GM12878 (cell line): Measurements from ENCODE around the gene DUOXA1. TPM values are rescaled to one million over a fixed set of nuclear protein-coding genes. Genes with fewer than 3 reads are reported as not detected.

Experiments
- CREB1 ChIP-seq: IDR thresholded peaks from 2 replicates; pipeline ENCODE4 v1.6.1; 2012; ENCODE audit warnings: low read depth, mild to moderate bottlenecking, inconsistent platforms
- ESRRA ChIP-seq: IDR thresholded peaks from 2 replicates; pipeline ENCODE4 v1.6.1; 2012; ENCODE audit warnings: mild to moderate bottlenecking, low read length, improper control_type of control experiment
- MEF2A ChIP-seq: IDR thresholded peaks from 2 replicates; pipeline ENCODE4 v1.6.1; 2011; ENCODE audit warnings: low read depth, mild to moderate bottlenecking, low read length, moderate library complexity; ENCODE audit not compliant: insufficient read depth
- NFYB ChIP-seq: IDR thresholded peaks from 2 replicates; pipeline ENCODE4 v1.6.1; 2011; ENCODE audit warnings: low read depth, mild to moderate bottlenecking, low read length, improper control_type of control experiment, moderate library complexity; ENCODE audit not compliant: insufficient read depth
- NRF1 ChIP-seq: conservative IDR thresholded peaks from 2 replicates; pipeline ENCODE4 v1.6.1; 2011; ENCODE audit warnings: mild to moderate bottlenecking, low read depth, low read length, improper control_type of control experiment
- RFX5 ChIP-seq: IDR thresholded peaks from 2 replicates; pipeline ENCODE4 v1.6.1; 2011; ENCODE audit warnings: low read depth, low read length, improper control_type of control experiment
- RUNX3 ChIP-seq: IDR thresholded peaks from 2 replicates; pipeline ENCODE4 v1.6.1; 2012; ENCODE audit warnings: low read length, inconsistent platforms
- SP1 ChIP-seq: IDR thresholded peaks from one replicate; pipeline ENCODE4 v1.6.1; 2011; ENCODE audit warnings: low read depth, low read length
- SPI1 ChIP-seq: IDR thresholded peaks from 2 replicates; pipeline ENCODE4 v1.6.1; 2011; ENCODE audit warnings: low read depth, mild to moderate bottlenecking, low read length, moderate library complexity, borderline replicate concordance; ENCODE audit not compliant: insufficient read depth
- TAF1 ChIP-seq: IDR thresholded peaks from 2 replicates; pipeline ENCODE4 v1.6.1; 2011; ENCODE audit warnings: mild to moderate bottlenecking, low read depth, low read length, borderline replicate concordance
- ZBED1 ChIP-seq: IDR thresholded peaks from 2 replicates; pipeline ENCODE4 v1.6.1; 2016; ENCODE audit warnings: borderline replicate concordance
- ZNF207 ChIP-seq: fragments of 450-650 bp; IDR thresholded peaks from 2 replicates; pipeline ENCODE4 v1.6.1; 2014; ENCODE audit warnings: antibody characterized with exemption, mild to moderate bottlenecking, borderline replicate concordance
- polyA plus RNA-seq, 11 experiments: library from polyadenylated mRNA; depleted of rRNA in 4 of 11; unstranded in 6 of 11; stranded (reverse) in 5 of 11; fragments of >200 nt; fragmentation: Nextera tagmentation in 4 of 11; fragmentation: Illumina TruSeq in 1 of 11; extraction: Ambion mirVana in 4 of 11; extraction: Trizol in 1 of 11; gene quantifications; 1 replicate in 1 of 11; 2 replicates in 10 of 11; pipeline versions ENCODE4 v1.2.1 to v1.2.3, GENCODE V29; 2011 to 2016; ENCODE audit warnings: inconsistent platforms in 2 of 11, missing spikeins in 2 of 11, low read depth in 1 of 11
- total RNA-seq, 4 experiments: library from RNA; depleted of rRNA in 3 of 4; stranded (reverse); fragments of >200 nt in 3 of 4; fragmentation: Illumina TruSeq in 1 of 4; extraction: Trizol in 1 of 4; gene quantifications; 2 replicates each; pipeline versions ENCODE4 v1.2.1 to v1.2.3, GENCODE V29; 2013 to 2021
- TF ChIP-seq, protein P1 (sequence below): IDR thresholded peaks from 2 replicates; pipeline ENCODE4 v1.6.1; 2012; ENCODE audit warnings: low read depth, low read length, improper control_type of control experiment
- TF ChIP-seq, protein P2 (sequence below): IDR thresholded peaks from 2 replicates; pipeline ENCODE4 v1.6.1; 2011; ENCODE audit warnings: borderline replicate concordance, low read depth, mild to moderate bottlenecking, moderate library complexity, mixed read lengths, low read length; ENCODE audit not compliant: insufficient read depth; ENCODE audit errors: extremely low read length
- TF ChIP-seq, protein P3 (sequence below): fragments of 450-650 bp; IDR thresholded peaks from 2 replicates; pipeline ENCODE4 v1.6.1; 2017; ENCODE audit warnings: mild to moderate bottlenecking, moderate library complexity
- TF ChIP-seq, protein P4 (sequence below): fragments of 450-650 bp; IDR thresholded peaks from 2 replicates; pipeline ENCODE4 v1.6.1; 2014; ENCODE audit warnings: mild to moderate bottlenecking
- TF ChIP-seq, protein P5 (sequence below): IDR thresholded peaks from 2 replicates; pipeline ENCODE4 v1.6.1; 2011; ENCODE audit warnings: low read depth, low read length, improper control_type of control experiment, borderline replicate concordance
- TF ChIP-seq, protein P6 (sequence below): IDR thresholded peaks from 2 replicates; pipeline ENCODE4 v1.6.1; 2012; ENCODE audit warnings: low read depth, low read length, improper control_type of control experiment
- TF ChIP-seq, protein P7 (sequence below): fragments of 150-350 bp; IDR thresholded peaks from 2 replicates; pipeline ENCODE4 v1.6.1; 2014; ENCODE audit warnings: mild to moderate bottlenecking, low read depth, low read length

The DUOXA1 gene
- total and polyA plus RNA-seq, 10 of the 15 experiments (the other 5 are each of a cell fraction or from before 2014, with no cell fraction given) = 0.08 TPM; not detected in 9

DNA sequence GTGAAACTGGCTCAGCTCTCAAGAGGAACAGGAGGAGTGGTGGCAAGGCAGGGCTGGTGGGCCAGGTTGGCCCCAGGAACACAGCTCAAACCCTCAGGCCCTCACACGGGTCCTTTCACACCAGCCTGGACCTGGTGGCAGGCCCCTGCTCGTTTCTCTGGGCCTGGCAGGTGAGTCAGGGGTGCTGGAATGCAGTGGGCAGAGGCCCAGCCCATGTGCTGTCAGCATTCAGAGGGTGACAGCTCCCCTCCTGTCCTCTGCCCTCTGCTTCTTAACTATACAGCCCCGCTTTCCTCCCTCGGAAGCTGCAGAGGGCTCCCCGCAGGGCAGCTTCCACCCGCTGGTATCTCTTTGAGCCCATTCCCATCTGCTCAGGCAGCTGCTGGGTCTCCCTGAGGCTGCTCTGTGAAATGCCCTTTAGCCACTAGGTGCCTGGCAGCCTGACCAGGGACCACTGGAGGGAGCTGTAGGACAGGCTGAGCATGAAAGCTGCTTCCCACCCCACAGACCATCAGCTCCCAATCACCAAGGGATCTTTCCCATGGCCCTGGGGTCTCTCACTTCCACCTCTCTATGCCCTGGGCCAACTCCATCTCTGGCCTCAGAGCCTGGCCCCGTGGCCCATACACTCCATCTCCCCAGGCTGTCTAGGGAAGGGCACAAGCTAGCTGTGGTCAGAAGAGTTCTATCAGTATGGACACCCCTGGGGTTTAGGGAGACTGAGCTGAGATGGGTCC, 33.3 kb upstream of the DUOXA1 start (continued):
- TF ChIP-seq, protein P1, sequence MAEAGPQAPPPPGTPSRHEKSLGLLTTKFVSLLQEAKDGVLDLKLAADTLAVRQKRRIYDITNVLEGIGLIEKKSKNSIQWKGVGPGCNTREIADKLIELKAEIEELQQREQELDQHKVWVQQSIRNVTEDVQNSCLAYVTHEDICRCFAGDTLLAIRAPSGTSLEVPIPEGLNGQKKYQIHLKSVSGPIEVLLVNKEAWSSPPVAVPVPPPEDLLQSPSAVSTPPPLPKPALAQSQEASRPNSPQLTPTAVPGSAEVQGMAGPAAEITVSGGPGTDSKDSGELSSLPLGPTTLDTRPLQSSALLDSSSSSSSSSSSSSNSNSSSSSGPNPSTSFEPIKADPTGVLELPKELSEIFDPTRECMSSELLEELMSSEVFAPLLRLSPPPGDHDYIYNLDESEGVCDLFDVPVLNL = no peak
- TF ChIP-seq, protein P2, sequence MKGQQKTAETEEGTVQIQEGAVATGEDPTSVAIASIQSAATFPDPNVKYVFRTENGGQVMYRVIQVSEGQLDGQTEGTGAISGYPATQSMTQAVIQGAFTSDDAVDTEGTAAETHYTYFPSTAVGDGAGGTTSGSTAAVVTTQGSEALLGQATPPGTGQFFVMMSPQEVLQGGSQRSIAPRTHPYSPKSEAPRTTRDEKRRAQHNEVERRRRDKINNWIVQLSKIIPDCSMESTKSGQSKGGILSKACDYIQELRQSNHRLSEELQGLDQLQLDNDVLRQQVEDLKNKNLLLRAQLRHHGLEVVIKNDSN = no peak
- TF ChIP-seq ZNF207 (0 out of 2 replicates have a peak, but pooled peaks have one; percentile 41), SP1 (no peak), TAF1 (no peak), CREB1 (no peak), SPI1 (no peak), RUNX3 (peak; percentile 19; the same call in 1 of the 2 replicates), MEF2A (no peak), RFX5 (no peak), NRF1 (no peak), NFYB (no peak), ZBED1 (no peak), ESRRA (no peak)
- TF ChIP-seq, protein P3, sequence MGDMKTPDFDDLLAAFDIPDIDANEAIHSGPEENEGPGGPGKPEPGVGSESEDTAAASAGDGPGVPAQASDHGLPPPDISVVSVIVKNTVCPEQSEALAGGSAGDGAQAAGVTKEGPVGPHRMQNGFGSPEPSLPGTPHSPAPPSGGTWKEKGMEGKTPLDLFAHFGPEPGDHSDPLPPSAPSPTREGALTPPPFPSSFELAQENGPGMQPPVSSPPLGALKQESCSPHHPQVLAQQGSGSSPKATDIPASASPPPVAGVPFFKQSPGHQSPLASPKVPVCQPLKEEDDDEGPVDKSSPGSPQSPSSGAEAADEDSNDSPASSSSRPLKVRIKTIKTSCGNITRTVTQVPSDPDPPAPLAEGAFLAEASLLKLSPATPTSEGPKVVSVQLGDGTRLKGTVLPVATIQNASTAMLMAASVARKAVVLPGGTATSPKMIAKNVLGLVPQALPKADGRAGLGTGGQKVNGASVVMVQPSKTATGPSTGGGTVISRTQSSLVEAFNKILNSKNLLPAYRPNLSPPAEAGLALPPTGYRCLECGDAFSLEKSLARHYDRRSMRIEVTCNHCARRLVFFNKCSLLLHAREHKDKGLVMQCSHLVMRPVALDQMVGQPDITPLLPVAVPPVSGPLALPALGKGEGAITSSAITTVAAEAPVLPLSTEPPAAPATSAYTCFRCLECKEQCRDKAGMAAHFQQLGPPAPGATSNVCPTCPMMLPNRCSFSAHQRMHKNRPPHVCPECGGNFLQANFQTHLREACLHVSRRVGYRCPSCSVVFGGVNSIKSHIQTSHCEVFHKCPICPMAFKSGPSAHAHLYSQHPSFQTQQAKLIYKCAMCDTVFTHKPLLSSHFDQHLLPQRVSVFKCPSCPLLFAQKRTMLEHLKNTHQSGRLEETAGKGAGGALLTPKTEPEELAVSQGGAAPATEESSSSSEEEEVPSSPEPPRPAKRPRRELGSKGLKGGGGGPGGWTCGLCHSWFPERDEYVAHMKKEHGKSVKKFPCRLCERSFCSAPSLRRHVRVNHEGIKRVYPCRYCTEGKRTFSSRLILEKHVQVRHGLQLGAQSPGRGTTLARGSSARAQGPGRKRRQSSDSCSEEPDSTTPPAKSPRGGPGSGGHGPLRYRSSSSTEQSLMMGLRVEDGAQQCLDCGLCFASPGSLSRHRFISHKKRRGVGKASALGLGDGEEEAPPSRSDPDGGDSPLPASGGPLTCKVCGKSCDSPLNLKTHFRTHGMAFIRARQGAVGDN = no peak
- TF ChIP-seq, protein P4, sequence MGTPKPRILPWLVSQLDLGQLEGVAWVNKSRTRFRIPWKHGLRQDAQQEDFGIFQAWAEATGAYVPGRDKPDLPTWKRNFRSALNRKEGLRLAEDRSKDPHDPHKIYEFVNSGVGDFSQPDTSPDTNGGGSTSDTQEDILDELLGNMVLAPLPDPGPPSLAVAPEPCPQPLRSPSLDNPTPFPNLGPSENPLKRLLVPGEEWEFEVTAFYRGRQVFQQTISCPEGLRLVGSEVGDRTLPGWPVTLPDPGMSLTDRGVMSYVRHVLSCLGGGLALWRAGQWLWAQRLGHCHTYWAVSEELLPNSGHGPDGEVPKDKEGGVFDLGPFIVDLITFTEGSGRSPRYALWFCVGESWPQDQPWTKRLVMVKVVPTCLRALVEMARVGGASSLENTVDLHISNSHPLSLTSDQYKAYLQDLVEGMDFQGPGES = no peak
- TF ChIP-seq, protein P5, sequence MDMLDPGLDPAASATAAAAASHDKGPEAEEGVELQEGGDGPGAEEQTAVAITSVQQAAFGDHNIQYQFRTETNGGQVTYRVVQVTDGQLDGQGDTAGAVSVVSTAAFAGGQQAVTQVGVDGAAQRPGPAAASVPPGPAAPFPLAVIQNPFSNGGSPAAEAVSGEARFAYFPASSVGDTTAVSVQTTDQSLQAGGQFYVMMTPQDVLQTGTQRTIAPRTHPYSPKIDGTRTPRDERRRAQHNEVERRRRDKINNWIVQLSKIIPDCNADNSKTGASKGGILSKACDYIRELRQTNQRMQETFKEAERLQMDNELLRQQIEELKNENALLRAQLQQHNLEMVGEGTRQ = no peak
- TF ChIP-seq, protein P6, sequence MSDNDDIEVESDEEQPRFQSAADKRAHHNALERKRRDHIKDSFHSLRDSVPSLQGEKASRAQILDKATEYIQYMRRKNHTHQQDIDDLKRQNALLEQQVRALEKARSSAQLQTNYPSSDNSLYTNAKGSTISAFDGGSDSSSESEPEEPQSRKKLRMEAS = no peak
- TF ChIP-seq, protein P7, sequence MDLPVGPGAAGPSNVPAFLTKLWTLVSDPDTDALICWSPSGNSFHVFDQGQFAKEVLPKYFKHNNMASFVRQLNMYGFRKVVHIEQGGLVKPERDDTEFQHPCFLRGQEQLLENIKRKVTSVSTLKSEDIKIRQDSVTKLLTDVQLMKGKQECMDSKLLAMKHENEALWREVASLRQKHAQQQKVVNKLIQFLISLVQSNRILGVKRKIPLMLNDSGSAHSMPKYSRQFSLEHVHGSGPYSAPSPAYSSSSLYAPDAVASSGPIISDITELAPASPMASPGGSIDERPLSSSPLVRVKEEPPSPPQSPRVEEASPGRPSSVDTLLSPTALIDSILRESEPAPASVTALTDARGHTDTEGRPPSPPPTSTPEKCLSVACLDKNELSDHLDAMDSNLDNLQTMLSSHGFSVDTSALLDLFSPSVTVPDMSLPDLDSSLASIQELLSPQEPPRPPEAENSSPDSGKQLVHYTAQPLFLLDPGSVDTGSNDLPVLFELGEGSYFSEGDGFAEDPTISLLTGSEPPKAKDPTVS = no peak
